Glomerular visceral epithelial cell (primary cell): ENCODE measurements around the gene KRT74.

ENCODE experiments used
- DNase-seq: peaks from one replicate; pipeline ENCODE4 v3.0.0-alpha.2; 2016; ENCODE audit errors: extremely low spot score

KRT74 gene

DNA sequence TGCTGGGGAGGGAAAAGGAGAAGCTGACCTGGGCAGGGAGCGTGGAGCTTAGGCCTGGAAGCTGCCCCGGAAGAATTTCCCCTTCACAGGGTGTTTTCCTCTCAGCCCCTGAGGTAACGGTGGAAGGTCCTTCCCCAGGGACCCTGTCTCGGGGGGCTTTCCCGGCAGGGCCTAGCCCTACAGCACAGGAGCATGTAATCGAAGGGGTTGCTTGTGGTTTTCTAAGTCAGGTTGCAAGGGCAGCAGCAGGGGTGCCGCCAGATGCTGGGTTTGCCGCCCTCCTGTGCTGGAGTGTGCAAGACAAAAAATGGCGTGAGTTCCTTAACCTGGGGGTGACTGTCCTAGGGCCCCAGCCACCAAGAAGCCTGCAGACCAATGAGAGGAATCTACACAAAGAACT is 1.6 kb upstream of the KRT74 start:
- DNase-seq = no peak

GRCh38 chr12:52573306-52573705 is 337 bp downstream of the KRT74 start:
- DNase-seq = no peak

- DNase-seq = no peak
Observed at GRCh38 chr12:52570511-52570910, 3.1 kb downstream of the KRT74 start.

GRCh38 chr12:52568111-52568510 is 5.5 kb downstream of the KRT74 start:
- no peak for DNase-seq

- no peak for DNase-seq
Observed at GRCh38 chr12:52566847-52567291, 6.8 kb downstream of the KRT74 start.

DNA sequence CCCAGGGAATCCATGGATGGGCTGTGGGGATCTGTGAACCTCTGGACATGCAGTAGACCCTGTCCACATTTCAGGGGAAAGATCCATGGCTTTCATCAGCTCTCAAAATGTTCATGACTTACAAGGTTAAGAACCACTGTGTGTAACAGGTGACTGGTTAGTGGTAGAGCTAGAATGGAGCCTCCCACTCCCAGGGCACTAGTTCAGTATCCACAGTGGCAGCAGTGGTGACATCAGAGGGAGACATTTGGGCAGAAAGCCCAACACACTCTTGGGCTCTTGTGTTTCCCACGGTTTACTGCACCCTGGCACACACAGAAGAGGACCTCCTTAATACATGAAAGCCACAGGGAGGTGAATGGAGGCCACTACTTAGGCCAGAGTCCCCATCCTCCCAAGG is 9.1 kb downstream of the KRT74 start:
- DNase-seq = no peak

DNA sequence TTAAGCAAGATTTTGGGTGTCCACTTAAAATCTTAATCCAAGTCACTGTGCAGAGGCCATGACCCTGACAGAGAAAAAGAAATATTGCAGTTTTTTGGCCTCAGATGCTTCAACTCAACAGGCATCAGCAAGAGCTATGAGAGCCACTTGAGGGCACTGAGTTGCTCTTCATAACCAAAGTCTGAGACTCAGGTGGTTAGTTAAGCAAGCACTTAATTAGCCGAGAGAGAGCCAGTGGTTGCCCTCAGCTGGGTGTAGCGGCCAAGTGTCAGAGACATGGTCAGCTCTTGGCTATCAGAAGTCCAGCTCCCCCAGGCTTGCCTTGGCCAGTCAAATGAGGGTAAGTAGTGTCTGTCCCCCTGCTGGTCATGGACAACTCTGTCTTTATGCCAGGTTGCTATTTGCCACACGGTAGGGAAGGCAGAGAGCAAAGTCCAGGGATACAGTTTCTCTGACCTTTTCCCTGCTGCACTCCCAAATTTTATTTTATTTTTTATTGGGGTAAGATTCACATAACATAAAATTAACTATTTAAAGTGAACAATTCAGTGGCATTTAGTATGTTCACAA is 11.7 kb downstream of the KRT74 start:
- no peak for DNase-seq

- no peak for DNase-seq
Observed at GRCh38 chr12:52559979-52560378, 13.7 kb downstream of the KRT74 start.

GRCh38 chr12:52558781-52559445 is 14.7 kb downstream of the KRT74 start:
- DNase-seq = no peak

DNA sequence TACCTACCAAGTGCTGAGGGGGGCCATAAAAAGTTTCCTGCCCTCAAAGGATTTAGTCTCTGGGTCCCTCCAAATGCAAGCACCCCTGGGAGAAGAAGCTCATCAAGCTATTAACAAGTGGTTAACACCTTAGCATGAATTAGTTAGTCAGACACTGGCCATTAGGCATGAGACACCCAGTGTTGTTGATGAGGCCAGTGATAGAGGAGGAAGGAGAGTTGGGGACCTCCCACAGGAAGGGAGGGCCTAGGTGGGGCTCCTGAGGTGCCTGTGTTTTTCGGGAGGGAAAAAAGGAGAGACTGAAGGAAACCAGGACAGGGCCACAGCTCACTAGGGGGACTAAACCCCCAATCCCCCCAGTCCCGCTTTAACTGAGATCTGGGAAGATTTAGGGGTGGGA is 16.2 kb downstream of the KRT74 start:
- DNase-seq = no peak

DNA sequence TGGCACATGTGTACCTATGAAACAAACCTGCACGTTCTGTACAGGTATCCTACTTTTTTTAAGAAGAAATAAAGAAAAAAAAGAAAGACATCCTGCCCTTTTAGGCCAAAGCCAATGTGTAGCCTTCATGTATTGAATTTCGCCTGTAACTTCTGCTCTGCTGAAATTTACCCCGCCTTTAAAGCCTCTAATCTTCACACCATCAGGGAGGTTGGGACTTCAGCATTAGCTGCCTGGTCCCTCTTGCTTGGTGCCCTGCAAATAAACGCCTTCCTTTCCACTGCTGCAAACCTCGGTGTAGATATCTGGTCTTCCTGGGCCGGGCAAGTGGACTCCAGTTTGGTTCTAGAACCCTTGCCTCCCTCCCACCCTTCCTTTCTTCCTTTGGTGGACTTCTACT is 18.1 kb downstream of the KRT74 start:
- DNase-seq = no peak

- no peak for DNase-seq
Observed at GRCh38 chr12:52552681-52553195, 20.9 kb downstream of the KRT74 start, which contains the start of gene KRT71. Gene KRT71 (minus strand): TSS chr12:52553145. CDS start chr12:52553077, 68 bp downstream.

- DNase-seq = no peak
Observed at GRCh38 chr12:52552055-52552454, 21.6 kb downstream of the KRT74 start.

DNA sequence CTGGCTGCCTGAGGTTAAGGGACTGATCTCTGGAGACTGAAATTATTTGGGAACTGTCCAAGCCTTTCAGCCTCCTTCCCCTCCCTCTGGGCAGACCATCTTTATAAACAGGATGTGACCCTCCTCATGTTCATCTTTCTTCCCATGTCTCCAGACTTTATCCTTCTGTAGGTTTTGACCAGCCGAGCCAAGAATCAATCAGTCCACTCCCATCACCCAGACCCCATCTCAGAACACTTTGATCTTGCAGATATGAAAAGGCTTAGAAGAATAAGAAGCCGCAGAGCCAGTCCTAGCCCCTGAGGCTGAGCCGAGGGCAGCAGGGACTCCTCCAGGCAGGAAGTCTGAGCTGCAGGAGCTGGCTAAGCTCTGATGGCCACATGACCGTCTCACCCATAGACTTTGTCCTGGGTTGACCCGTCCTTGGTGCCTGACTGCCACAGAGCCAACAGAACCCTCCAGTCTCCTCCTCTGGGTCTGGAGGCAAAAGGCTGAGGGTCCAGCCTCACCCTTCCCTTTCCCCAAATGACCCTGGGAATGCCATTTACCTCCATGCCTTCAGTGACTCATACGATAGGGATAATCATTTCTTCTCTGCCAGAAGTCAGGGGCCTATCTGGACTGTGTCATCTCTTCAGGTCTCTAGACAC is 22.3 kb downstream of the KRT74 start:
- DNase-seq = no peak

DNA sequence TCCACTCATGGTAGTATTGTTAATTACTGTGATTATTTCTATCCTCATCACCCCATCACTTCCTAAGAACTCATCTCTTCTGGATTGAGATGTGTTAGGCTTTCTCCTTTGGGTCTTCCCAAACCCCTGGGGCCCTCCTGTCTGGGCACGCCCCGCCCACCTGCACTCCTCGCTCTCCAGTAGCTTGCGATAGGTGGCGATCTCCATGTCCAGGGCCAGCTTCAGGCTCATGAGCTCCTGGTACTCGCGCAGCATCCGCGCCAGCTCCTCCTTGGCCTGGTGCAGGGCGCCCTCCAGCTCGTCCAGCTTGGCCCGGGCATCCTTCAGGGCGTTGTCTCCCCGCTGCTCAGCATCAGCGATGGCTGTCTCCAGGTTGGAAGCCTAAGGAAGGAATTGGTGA is 27.5 kb downstream of the KRT74 start:
- no peak for DNase-seq

- DNase-seq = no peak
Observed at GRCh38 chr12:52543985-52544883, 29.4 kb downstream of the KRT74 start.

GRCh38 chr12:52542785-52543318 is 30.8 kb downstream of the KRT74 start:
- no peak for DNase-seq

DNA sequence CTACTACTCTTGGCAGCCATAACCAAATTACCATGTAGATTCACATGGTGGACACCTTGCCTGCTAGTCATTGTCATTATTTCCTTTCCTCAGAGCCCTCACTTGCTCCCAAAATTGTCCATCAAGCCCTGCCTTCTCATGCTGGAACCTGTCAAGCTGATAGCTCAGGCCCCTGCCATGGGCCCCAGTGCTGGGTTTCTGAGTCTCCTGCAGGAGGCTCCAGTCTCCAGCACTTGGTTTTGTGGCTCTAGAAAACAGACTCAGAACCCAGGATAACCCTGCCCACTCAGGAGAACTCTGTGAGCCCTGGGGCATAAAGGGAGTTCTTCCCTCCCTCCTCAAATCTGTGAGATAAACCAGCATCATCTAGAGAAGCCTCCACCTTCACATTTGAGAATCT is 31.5 kb downstream of the KRT74 start:
- no peak for DNase-seq

DNA sequence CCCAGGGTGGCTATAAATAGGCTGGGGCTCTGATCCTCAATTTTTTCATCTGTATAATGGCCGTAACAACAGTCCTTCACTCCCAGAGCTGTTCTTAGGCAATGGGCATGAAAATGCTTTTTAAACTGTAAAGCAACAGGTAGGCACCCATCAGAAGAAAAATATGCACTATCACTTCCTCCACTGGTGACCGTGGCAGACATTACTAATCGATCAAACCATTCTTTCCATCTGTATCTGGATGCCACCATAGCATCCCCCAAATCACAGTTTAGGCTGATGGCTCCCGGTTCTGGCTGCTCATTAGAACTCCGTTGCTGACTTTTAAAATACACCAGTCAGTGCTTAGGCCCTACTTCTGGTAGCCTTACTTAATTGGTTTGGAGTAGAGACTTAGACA is 31.9 kb downstream of the KRT74 start:
- DNase-seq = no peak

- no peak for DNase-seq
Observed at GRCh38 chr12:52540531-52540930, 33.1 kb downstream of the KRT74 start.

- no peak for DNase-seq
Observed at GRCh38 chr12:52539821-52540173, 33.8 kb downstream of the KRT74 start.
